Measurements from ENCODE around the gene YBX2.

GRCh38 chr17:7284911-7285310, 9.5 kb downstream of the YBX2 start:
- TF ChIP-seq OSR2 (tag by site-specific recombination; IDR thresholded peaks at IDR 0.05), result no peak
- TF ChIP-seq, protein P1, sequence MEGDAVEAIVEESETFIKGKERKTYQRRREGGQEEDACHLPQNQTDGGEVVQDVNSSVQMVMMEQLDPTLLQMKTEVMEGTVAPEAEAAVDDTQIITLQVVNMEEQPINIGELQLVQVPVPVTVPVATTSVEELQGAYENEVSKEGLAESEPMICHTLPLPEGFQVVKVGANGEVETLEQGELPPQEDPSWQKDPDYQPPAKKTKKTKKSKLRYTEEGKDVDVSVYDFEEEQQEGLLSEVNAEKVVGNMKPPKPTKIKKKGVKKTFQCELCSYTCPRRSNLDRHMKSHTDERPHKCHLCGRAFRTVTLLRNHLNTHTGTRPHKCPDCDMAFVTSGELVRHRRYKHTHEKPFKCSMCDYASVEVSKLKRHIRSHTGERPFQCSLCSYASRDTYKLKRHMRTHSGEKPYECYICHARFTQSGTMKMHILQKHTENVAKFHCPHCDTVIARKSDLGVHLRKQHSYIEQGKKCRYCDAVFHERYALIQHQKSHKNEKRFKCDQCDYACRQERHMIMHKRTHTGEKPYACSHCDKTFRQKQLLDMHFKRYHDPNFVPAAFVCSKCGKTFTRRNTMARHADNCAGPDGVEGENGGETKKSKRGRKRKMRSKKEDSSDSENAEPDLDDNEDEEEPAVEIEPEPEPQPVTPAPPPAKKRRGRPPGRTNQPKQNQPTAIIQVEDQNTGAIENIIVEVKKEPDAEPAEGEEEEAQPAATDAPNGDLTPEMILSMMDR (tag by site-specific recombination; IDR thresholded peaks at IDR 0.05), result no peak
- no peak for TF ChIP-seq ZNF155 (tag by site-specific recombination; IDR thresholded peaks at IDR 0.05)
- no peak for TF ChIP-seq REST (tag by site-specific recombination; IDR thresholded peaks at IDR 0.05)
- no peak for TF ChIP-seq YY1 (tag by site-specific recombination; IDR thresholded peaks at IDR 0.05)
- TF ChIP-seq ZNF274 (IDR thresholded peaks at IDR 0.05; ENCODE audit: low read length), result no peak
- TF ChIP-seq ZNF274 (tag by site-specific recombination; IDR thresholded peaks at IDR 0.05; ENCODE audit: borderline replicate concordance), result no peak
- TF ChIP-seq ZNF549 (tag by site-specific recombination; IDR thresholded peaks at IDR 0.05), result no peak
- TF ChIP-seq ZSCAN5A (tag by site-specific recombination; IDR thresholded peaks at IDR 0.05), result no peak

All from HEK293 (cell line).